ENCODE measurements around the gene TBCEL.

Gene TBCEL

GRCh38 chr11:121082219-121082618 lies 58.3 kb downstream of the TBCEL start:
- no peak overlapping the region for H2AFZ ChIP-seq (ENCODE audit: low read depth, low read length, severe bottlenecking)
- H3K27me3 ChIP-seq (ENCODE audit: low read length), result no peaks in the 10 kb centered on the region
- H3K9me3 ChIP-seq (ENCODE audit: insufficient read depth, low read length), result no peaks in the 10 kb centered on the region
- H3K9me2 ChIP-seq (replicated peaks; ENCODE audit: insufficient read depth, low read length), result no peaks in the 10 kb centered on the region
- H3K36me3 ChIP-seq (ENCODE audit: low read length), result no peaks in the 10 kb centered on the region
- no peak overlapping the region for H3K4me2 ChIP-seq (ENCODE audit: low read depth, low read length, poor library complexity, severe bottlenecking)
- no peak overlapping the region for H3K9ac ChIP-seq (ENCODE audit: low read length)
- TF ChIP-seq EZH2phosphoT487 (conservative IDR thresholded peaks at IDR 0.05; ENCODE audit: low read length) (no peak), CTCF (IDR thresholded peaks at IDR 0.05; ENCODE audit: insufficient read depth, low read length, poor library complexity, severe bottlenecking) (no peak)
- H4K20me1 ChIP-seq (ENCODE audit: low read depth, low read length), result no peaks in the 10 kb centered on the region
- H3F3A ChIP-seq (ENCODE audit: insufficient read depth), result no peaks in the 10 kb centered on the region
- no peaks in the 10 kb centered on the region for H3K79me2 ChIP-seq (ENCODE audit: insufficient read depth, low read length)
- no peak overlapping the region for H3K27ac ChIP-seq (ENCODE audit: low read depth, low read length)
- no peak overlapping the region for H3K4me3 ChIP-seq (ENCODE audit: insufficient read depth, low read length, poor library complexity, severe bottlenecking)

- H2AFZ ChIP-seq (ENCODE audit: low read depth, low read length, severe bottlenecking), result no peak overlapping the region
- no peaks in the 10 kb centered on the region for H3K27me3 ChIP-seq (ENCODE audit: low read length)
These were observed 58.8 kb downstream of the TBCEL start for GRCh38 chr11:121082670-121083069.

GRCh38 chr11:121086866-121087265 lies 63.0 kb downstream of the TBCEL start:
- Histone ChIP-seq H3K27ac (ENCODE audit: low read depth, low read length) (no peak overlapping the region), H3K9me3 (ENCODE audit: insufficient read depth, low read length) (no peaks in the 10 kb centered on the region)

More at GRCh38 chr11:121082670-121083069, 58.8 kb downstream of the TBCEL start:
- H3K36me3 ChIP-seq (ENCODE audit: low read length), result no peaks in the 10 kb centered on the region
- H3K27ac ChIP-seq (ENCODE audit: low read depth, low read length), result no peak overlapping the region
- TF ChIP-seq CTCF (IDR thresholded peaks at IDR 0.05; ENCODE audit: insufficient read depth, low read length, poor library complexity, severe bottlenecking) (no peak), EZH2phosphoT487 (conservative IDR thresholded peaks at IDR 0.05; ENCODE audit: low read length) (no peak)
- no peaks in the 10 kb centered on the region for H3K9me3 ChIP-seq (ENCODE audit: insufficient read depth, low read length)
- no peak overlapping the region for H3K4me2 ChIP-seq (ENCODE audit: low read depth, low read length, poor library complexity, severe bottlenecking)
- no peaks in the 10 kb centered on the region for H3F3A ChIP-seq (ENCODE audit: insufficient read depth)
- no peaks in the 10 kb centered on the region for H4K20me1 ChIP-seq (ENCODE audit: low read depth, low read length)
- no peak overlapping the region for H3K9ac ChIP-seq (ENCODE audit: low read length)
- no peaks in the 10 kb centered on the region for H3K79me2 ChIP-seq (ENCODE audit: insufficient read depth, low read length)
- H3K9me2 ChIP-seq (replicated peaks; ENCODE audit: insufficient read depth, low read length), result no peaks in the 10 kb centered on the region
- H3K4me3 ChIP-seq (ENCODE audit: insufficient read depth, low read length, poor library complexity, severe bottlenecking), result no peak overlapping the region

More at GRCh38 chr11:121086866-121087265, 63.0 kb downstream of the TBCEL start:
- Histone ChIP-seq H3K4me2 (ENCODE audit: low read depth, low read length, poor library complexity, severe bottlenecking) (no peak overlapping the region), H3K9me2 (replicated peaks; ENCODE audit: insufficient read depth, low read length) (no peaks in the 10 kb centered on the region), H2AFZ (ENCODE audit: low read depth, low read length, severe bottlenecking) (no peak overlapping the region), H3F3A (ENCODE audit: insufficient read depth) (no peaks in the 10 kb centered on the region), H3K9ac (ENCODE audit: low read length) (no peak overlapping the region), H3K27me3 (ENCODE audit: low read length) (no peaks in the 10 kb centered on the region), H3K79me2 (ENCODE audit: insufficient read depth, low read length) (no peaks in the 10 kb centered on the region), H3K36me3 (ENCODE audit: low read length) (0 out of 2 replicates have a peak, but pooled peaks cover 2% of the 10 kb centered on the region), H4K20me1 (ENCODE audit: low read depth, low read length) (no peaks in the 10 kb centered on the region), H3K4me3 (ENCODE audit: insufficient read depth, low read length, poor library complexity, severe bottlenecking) (no peak overlapping the region)
- TF ChIP-seq CTCF (IDR thresholded peaks at IDR 0.05; ENCODE audit: insufficient read depth, low read length, poor library complexity, severe bottlenecking) (no peak), EZH2phosphoT487 (conservative IDR thresholded peaks at IDR 0.05; ENCODE audit: low read length) (no peak)

All from SU-DHL-6 (cell line).